T-helper 1 cell treated with Interleukin-12 subunit alpha and Interleukin-12 subunit beta and Interleukin-4 antibody, amounts not matched to agents 30 ng/mL and 1 ng/mL, for 36 hours (primary cell): Measurements from ENCODE around the gene ALKBH2. TPM values are rescaled to one million over a fixed set of nuclear protein-coding genes. Genes with fewer than 3 reads are reported as not detected.
"Not testable (repeated sequence)": the region's sequence is repeated elsewhere in the genome, so short reads cannot be mapped to it uniquely, and the experiment has no call there.

ENCODE experiments used
- intact Hi-C: fragments of 100-400 bp; cut with micrococcal nuclease; formaldehyde crosslinking; loops from one replicate; pipeline ENCODE4 v1.15.1; 2024
- total RNA-seq: library from RNA; stranded (reverse); gene quantifications from 2 replicates; pipeline ENCODE4 v1.2.3, GENCODE V29; 2022

Gene ALKBH2
- total RNA-seq, 1 donor from 2014 or later, result 18.6 TPM

GRCh38 chr12:109074866-109075265 is 18.4 kb downstream of the ALKBH2 start:
- intact Hi-C loops, result no loop called here

GRCh38 chr12:109069307-109070271 is 23.7 kb downstream of the ALKBH2 start:
- intact Hi-C loops, result no loop called here

GRCh38 chr12:109065853-109066193 is 27.4 kb downstream of the ALKBH2 start:
- intact Hi-C loops, result no loop called here

- intact Hi-C loops, result no loop called here
Measured at GRCh38 chr12:109065154-109065852, 28.0 kb downstream of the ALKBH2 start.

GRCh38 chr12:109064143-109064542 is 29.1 kb downstream of the ALKBH2 start:
- intact Hi-C loops, result no loop called here

GRCh38 chr12:109058773-109059172 is 34.5 kb downstream of the ALKBH2 start:
- intact Hi-C loops, result no loop called here

GRCh38 chr12:109057376-109057775 is 35.9 kb downstream of the ALKBH2 start:
- intact Hi-C loops, result no loop called here

- intact Hi-C loops, result no loop called here
Measured at GRCh38 chr12:109056891-109057290, 36.4 kb downstream of the ALKBH2 start.

- intact Hi-C loops, result loop anchor here (5.0 kb wide), 4 partner anchors 102 to 1732 kb away; partner anchors contain the start of genes MMAB, MVK and PWP1
Measured at GRCh38 chr12:109054520-109054919, 38.8 kb downstream of the ALKBH2 start.

GRCh38 chr12:109054124-109054513 is 39.2 kb downstream of the ALKBH2 start:
- intact Hi-C loops, result loop anchor here (5.0 kb wide), 4 partner anchors 102 to 1732 kb away; partner anchors contain the start of genes MMAB, MVK and PWP1

- intact Hi-C loops, result loop anchor here (1.0 to 5.0 kb wide), 14 partner anchors 40 to 1961 kb away; partner anchors contain the start of genes ALKBH2, CORO1C, CRY1 and MMAB
Measured at GRCh38 chr12:109053382-109054123, 39.7 kb downstream of the ALKBH2 start.

GRCh38 chr12:109052414-109053323 is 40.6 kb downstream of the ALKBH2 start, which contains the start of gene USP30:
Gene USP30, plus strand, starts transcription at chr12:109052576. Its CDS starts 103 bp downstream, at chr12:109052679.
- intact Hi-C loops, result loop anchor here (1.0 to 5.0 kb wide), 16 partner anchors 41 to 1960 kb away; partner anchors contain the start of genes ALKBH2, CORO1C, CRY1 and KCTD10

- intact Hi-C loops, result loop anchor here (1.0 to 5.0 kb wide), 9 partner anchors 100 to 1959 kb away; partner anchors contain the start of genes CRY1, KCTD10, MMAB and MVK
Measured at GRCh38 chr12:109052097-109052413, 41.2 kb downstream of the ALKBH2 start.

GRCh38 chr12:109049794-109050193 is 43.5 kb downstream of the ALKBH2 start:
- intact Hi-C loops, result loop anchor here (5.0 kb wide), 4 partner anchors 97 to 1727 kb away; partner anchors contain the start of genes MMAB, MVK and PWP1

- intact Hi-C loops, result not testable (repeated sequence)
Measured at GRCh38 chr12:109048706-109049105, 44.6 kb downstream of the ALKBH2 start.

GRCh38 chr12:109047081-109047805 is 46.0 kb downstream of the ALKBH2 start:
- intact Hi-C loops, result no loop called here

- intact Hi-C loops, result no loop called here
Measured at GRCh38 chr12:109044241-109044640, 49.0 kb downstream of the ALKBH2 start.
